HG02798 (cell line): ENCODE data around the gene BMF.

Experiments
- ATAC-seq: cut with Tn5 transposase; IDR thresholded peaks from one replicate; pipeline ENCODE4 v1.9.1; 2021; ENCODE audit warnings: mild to moderate bottlenecking; ENCODE audit not compliant: unreplicated experiment, poor library complexity

BMF gene

GRCh38 chr15:40053079-40053830 is 55.4 kb downstream of the BMF start:
- ATAC-seq = no peak

- no peak for ATAC-seq
Observed at GRCh38 chr15:40052604-40053003, 56.1 kb downstream of the BMF start.

GRCh38 chr15:40051616-40052415 is 56.9 kb downstream of the BMF start:
- ATAC-seq = no peak

- ATAC-seq = no peak
Observed at GRCh38 chr15:40050788-40051470, 57.8 kb downstream of the BMF start.

GRCh38 chr15:40048926-40049475 is 59.7 kb downstream of the BMF start:
- ATAC-seq = no peak

- ATAC-seq = peak; percentile 22
Observed at GRCh38 chr15:40048211-40048792, 60.4 kb downstream of the BMF start.

DNA sequence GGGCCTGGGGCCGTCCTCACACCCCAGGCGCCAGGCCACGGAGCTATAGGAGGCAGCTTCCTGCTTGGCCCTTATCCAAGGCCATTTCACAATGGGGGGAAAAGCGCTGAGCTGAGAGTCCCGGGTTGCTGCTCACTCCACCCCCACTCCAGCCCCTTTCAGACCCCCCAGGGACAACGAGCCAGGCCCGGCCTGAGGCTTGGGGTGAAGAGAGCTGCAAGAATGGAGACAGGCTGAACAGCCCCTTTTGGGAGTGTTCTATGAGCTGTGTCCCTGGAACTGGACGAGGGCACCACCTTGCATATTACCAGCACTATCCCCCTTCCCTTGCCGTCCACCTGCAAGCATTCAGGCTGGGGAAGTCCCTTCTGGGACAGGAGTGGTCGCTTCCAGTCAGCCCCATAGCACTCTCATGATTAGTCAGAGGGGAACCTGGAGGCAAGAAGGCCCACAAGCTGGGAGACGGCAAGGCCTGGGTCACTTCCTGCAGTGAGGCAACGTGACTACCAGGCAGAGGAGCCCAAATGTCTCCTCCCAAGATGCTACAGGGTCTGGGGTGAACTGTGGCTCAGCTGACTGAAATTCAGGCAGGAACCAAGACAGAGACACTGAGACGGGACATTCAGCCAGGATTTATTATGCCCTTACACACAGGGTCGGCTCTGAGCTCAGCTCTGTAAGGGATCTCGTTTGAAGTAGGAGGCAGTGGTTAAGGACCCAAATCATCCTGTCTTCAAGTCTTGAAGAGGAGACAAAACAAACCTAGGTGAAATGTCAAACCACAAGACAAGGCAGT is 61.1 kb downstream of the BMF start:
- peak; percentile 57 for ATAC-seq

- ATAC-seq = no peak
Observed at GRCh38 chr15:40046721-40047414, 61.8 kb downstream of the BMF start.

GRCh38 chr15:40045572-40046217 is 63.0 kb downstream of the BMF start:
- ATAC-seq = no peak

GRCh38 chr15:40044717-40045571 is 63.7 kb downstream of the BMF start:
- peak; percentile 83 for ATAC-seq

GRCh38 chr15:40043927-40044716 is 64.6 kb downstream of the BMF start:
- no peak for ATAC-seq

- no peak for ATAC-seq
Observed at GRCh38 chr15:40042791-40043320, 65.8 kb downstream of the BMF start.

- ATAC-seq = no peak
Observed at GRCh38 chr15:40040770-40041169, 67.9 kb downstream of the BMF start.

GRCh38 chr15:40040293-40040635 is 68.4 kb downstream of the BMF start:
- ATAC-seq = no peak

DNA sequence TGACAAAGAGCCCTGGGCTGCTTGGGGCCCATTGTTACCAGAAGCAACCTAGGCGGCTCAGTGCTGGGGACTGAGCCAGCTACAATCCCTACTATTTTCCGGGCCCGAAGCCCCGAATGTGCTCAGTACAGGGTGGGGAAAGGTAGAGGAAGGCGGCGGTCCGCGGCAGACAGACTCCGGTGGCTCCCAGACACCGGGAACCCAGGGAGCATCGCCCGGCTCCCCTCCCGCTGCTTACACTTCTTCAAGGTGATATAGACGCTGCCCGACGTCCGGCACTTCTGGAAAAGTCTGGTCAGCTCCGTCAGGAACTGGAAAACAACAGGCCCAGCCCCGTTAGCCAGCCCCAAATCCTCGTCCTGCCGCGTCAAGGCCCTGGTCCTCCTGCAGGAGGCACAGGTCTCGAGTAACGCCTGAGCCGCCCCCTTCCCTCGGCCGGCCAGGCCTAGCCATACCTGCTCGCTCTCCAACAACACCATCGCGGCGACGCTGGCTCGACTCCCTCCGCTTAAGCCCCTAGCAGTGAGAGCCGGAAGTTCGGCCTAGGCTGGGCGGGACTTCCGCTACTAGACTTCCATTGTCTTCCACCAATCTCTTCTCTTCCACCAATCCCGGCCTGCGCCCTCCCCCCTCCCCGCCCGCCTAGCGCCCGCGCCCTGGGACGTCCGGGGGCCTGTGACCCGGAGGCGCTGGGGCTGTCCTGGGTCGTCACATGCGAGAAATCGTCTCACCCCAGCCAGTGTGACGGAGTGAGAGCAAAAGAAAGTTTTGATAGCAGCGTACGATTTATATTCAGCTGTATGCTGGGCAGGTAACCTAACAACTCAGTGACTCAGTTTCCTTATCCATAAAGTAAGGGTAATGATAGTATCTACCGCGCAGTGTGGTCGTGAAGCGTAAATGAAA is 69.8 kb downstream of the BMF start, which contains the start of gene SRP14:
TSS of gene SRP14 (minus strand) at position 544 of the 906 bp plus-strand sequence. CDS start at position 479, 65 bp downstream.
- ATAC-seq = peak; percentile 96

DNA sequence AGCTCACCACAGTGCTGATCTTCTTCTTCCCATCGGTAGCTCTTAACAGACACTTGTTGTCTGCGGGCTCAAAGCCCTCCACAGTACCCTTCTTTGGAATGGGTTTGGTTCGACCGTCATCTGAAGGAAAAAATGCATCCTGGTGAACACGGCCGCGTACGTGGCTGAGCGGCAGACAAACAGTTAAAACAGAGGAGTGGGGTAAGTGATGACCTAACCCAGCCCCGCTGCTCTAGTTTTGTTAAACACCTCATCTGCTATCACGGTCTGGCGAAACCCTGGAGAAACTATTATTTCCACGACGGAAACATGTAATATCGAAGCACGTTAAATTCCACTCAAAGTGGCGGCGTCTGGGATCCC is 70.4 kb downstream of the BMF start:
- no peak for ATAC-seq
